Neural cell (in vitro differentiated cells): ENCODE results near the gene PLXNA4.

Experiments used
- CTCF ChIP-seq: fragments of 450-650 bp; IDR thresholded peaks from 2 replicates; pipeline ENCODE4 v1.5.1; 2014; ENCODE audit warnings: antibody characterized with exemption, mild to moderate bottlenecking, moderate library complexity; ENCODE audit not compliant: poor library complexity, severe bottlenecking
- EZH2 ChIP-seq: fragments of 200-600, 300-800 bp; shearing (Covaris generic), sonication (generic); IDR thresholded peaks from 2 replicates; pipeline ENCODE4 v1.6.1; 2014; ENCODE audit warnings: antibody characterized with exemption, low read length, borderline replicate concordance, mild to moderate bottlenecking; ENCODE audit not compliant: insufficient read depth, poor library complexity, severe bottlenecking
- POLR2AphosphoS5 ChIP-seq: IDR thresholded peaks from 2 replicates; pipeline ENCODE4 v1.6.1; 2012

- no peak for TF ChIP-seq EZH2
- no peak for TF ChIP-seq CTCF
- no peak for TF ChIP-seq POLR2AphosphoS5
Observed at GRCh38 chr7:132491391-132491945, 84.8 kb downstream of the PLXNA4 start.
